Measurements from ENCODE around the gene HDAC3.
A peak's percentile ranks its signal among the peaks of the same experiment; 100 is the strongest.

GRCh38 chr5:141637767-141638419 lies 1.2 kb upstream of the HDAC3 start:
- TF ChIP-seq CTCF (conservative IDR thresholded peaks at IDR 0.05; ENCODE audit: low read length), result peak; percentile 59
- no peak for TF ChIP-seq EZH2phosphoT487 (IDR thresholded peaks at IDR 0.05; ENCODE audit: borderline replicate concordance)

Data from Loucy (cell line).